IMR-90 (cell line): ENCODE measurements around the gene BFSP1. TPM values are rescaled to one million over a fixed set of nuclear protein-coding genes. Genes with fewer than 3 reads are reported as not detected.
A peak's percentile ranks its signal among the peaks of the same experiment; 100 is the strongest.

Experiments
- ATAC-seq: fragments of 200-7000 bp; cut with Tn5 transposase; 2 replicates; pipeline ENCODE4 v1.9.1; 2020; ENCODE audit warnings: low read depth, mild to moderate bottlenecking, moderate library complexity
- BruUV-seq: library from RNA; stranded (reverse); fragments of 400-500 nt; replicated peaks from 2 replicates; lab custom pipeline; 2021; lab: Mats Ljungman, UMichigan
- CTCF ChIA-PET: fragments of 300-600 bp; formaldehyde crosslinking; extraction: SDS; loops from one replicate; lab custom pipeline; 2021; ENCODE audit warnings: antibody characterized with exemption; lab: Yijun Ruan, JAX
- POLR2A ChIA-PET: fragments of 300-600 bp; sonication (Branson Sonifier 250); formaldehyde crosslinking; loops from one replicate; lab custom pipeline; 2022; ENCODE audit warnings: antibody characterized with exemption; ENCODE audit not compliant: unreplicated experiment; lab: Charles Lee
- DNase-seq: peaks from one replicate; pipeline ENCODE4 v3.0.0; 2013
- H2AFZ ChIP-seq: replicated peaks from 2 replicates; pipeline ENCODE3; 2013; ENCODE audit warnings: low read length, mild to moderate bottlenecking; ENCODE audit not compliant: poor library complexity
- H2AK5ac ChIP-seq: 2 replicates; pipeline ENCODE4 v1.6.1; 2013; ENCODE audit warnings: low read depth, low read length, inconsistent platforms
- H2AK9ac ChIP-seq: replicated peaks from 2 replicates; pipeline ENCODE3; 2013; ENCODE audit warnings: mild to moderate bottlenecking, low read depth, low read length, moderate library complexity; ENCODE audit not compliant: poor library complexity
- H2BK120ac ChIP-seq: 2 replicates; pipeline ENCODE4 v1.6.1; 2013; ENCODE audit warnings: low read depth, low read length, inconsistent platforms
- H2BK15ac ChIP-seq: 3 replicates; pipeline ENCODE4 v1.6.1; 2013; ENCODE audit warnings: low read depth, low read length, inconsistent platforms
- H2BK20ac ChIP-seq: 2 replicates; pipeline ENCODE4 v1.6.1; 2013; ENCODE audit warnings: low read depth, mild to moderate bottlenecking, inconsistent platforms, low read length, moderate library complexity
- H2BK5ac ChIP-seq: 2 replicates; pipeline ENCODE4 v1.6.1; 2013; ENCODE audit warnings: mild to moderate bottlenecking, low read depth, low read length, inconsistent platforms; ENCODE audit not compliant: poor library complexity, severe bottlenecking
- H3K14ac ChIP-seq: replicated peaks from 2 replicates; pipeline ENCODE4 v1.6.1; 2013; ENCODE audit warnings: low read depth, low read length, inconsistent platforms
- H3K18ac ChIP-seq: 2 replicates; pipeline ENCODE4 v1.6.1; 2013; ENCODE audit warnings: low read depth, low read length, control low read depth
- H3K23ac ChIP-seq: 2 replicates; pipeline ENCODE4 v1.6.1; 2013; ENCODE audit warnings: low read depth, low read length, inconsistent platforms
- H3K27ac ChIP-seq: 2 replicates; pipeline ENCODE4 v1.5.1; 2013; ENCODE audit warnings: mild to moderate bottlenecking, control low read depth, low read length; ENCODE audit not compliant: insufficient read depth
- H3K27me3 ChIP-seq: 2 replicates; pipeline ENCODE4 v1.6.1; 2013; ENCODE audit warnings: low read length; ENCODE audit not compliant: control insufficient read depth, insufficient read depth
- H3K36me3 ChIP-seq: 2 replicates; pipeline ENCODE4 v1.6.1; 2013; ENCODE audit warnings: low read length, mixed read lengths; ENCODE audit not compliant: control insufficient read depth, insufficient read depth
- H3K4ac ChIP-seq: 2 replicates; pipeline ENCODE4 v1.6.1; 2013; ENCODE audit warnings: low read depth, low read length, inconsistent platforms
- H3K4me1 ChIP-seq: 2 replicates; pipeline ENCODE4 v1.6.1; 2013; ENCODE audit warnings: low read length, mixed read lengths; ENCODE audit not compliant: control insufficient read depth, insufficient read depth
- H3K4me2 ChIP-seq: 2 replicates; pipeline ENCODE4 v1.6.1; 2013; ENCODE audit warnings: low read depth, mild to moderate bottlenecking, control low read depth, low read length, moderate library complexity
- H3K4me3 ChIP-seq: 2 replicates; pipeline ENCODE4 v1.5.1; 2013; ENCODE audit warnings: low read depth, mild to moderate bottlenecking, control low read depth, low read length, moderate library complexity; ENCODE audit not compliant: insufficient read depth
- H3K56ac ChIP-seq: 2 replicates; pipeline ENCODE4 v1.6.1; 2013; ENCODE audit warnings: low read length, inconsistent platforms; ENCODE audit not compliant: insufficient read depth; ENCODE audit errors: extremely low read depth
- H3K79me1 ChIP-seq, 2 experiments: 2 replicates each; pipeline ENCODE4 v1.6.1; 2013; ENCODE audit warnings: low read length in 2 of 2, inconsistent platforms in 1 of 2, low read depth in 1 of 2
- H3K9ac ChIP-seq: 2 replicates; pipeline ENCODE4 v1.6.1; 2013; ENCODE audit warnings: low read depth, low read length, control low read depth
- H3K9me1 ChIP-seq: 2 replicates; pipeline ENCODE4 v1.6.1; 2013; ENCODE audit warnings: low read length, inconsistent platforms; ENCODE audit not compliant: insufficient read depth
- H3K9me3 ChIP-seq: 2 replicates; pipeline ENCODE4 v1.6.1; 2013; ENCODE audit warnings: low read length; ENCODE audit not compliant: control insufficient read depth, insufficient read depth
- H4K20me1 ChIP-seq: 2 replicates; pipeline ENCODE4 v1.6.1; 2013; ENCODE audit warnings: low read length, inconsistent platforms; ENCODE audit not compliant: insufficient read depth
- H4K5ac ChIP-seq: 2 replicates; pipeline ENCODE4 v1.6.1; 2013; ENCODE audit warnings: mild to moderate bottlenecking, low read depth, low read length, control low read depth
- H4K8ac ChIP-seq, 2 experiments: 2 replicates each; pipeline ENCODE4 v1.6.1; 2013; ENCODE audit warnings: low read depth in 2 of 2, low read length in 2 of 2, control low read depth in 1 of 2, inconsistent platforms in 1 of 2
- H4K91ac ChIP-seq: 2 replicates; pipeline ENCODE4 v1.6.1; 2013; ENCODE audit warnings: low read depth, low read length, inconsistent platforms; ENCODE audit not compliant: insufficient read depth
- MAZ ChIP-seq: IDR thresholded peaks from 2 replicates; pipeline ENCODE4 v1.6.1; 2012; ENCODE audit warnings: low read depth, mild to moderate bottlenecking, low read length, improper control_type of control experiment, moderate library complexity, borderline replicate concordance
- WGBS, 2 experiments: methylation state at CpG; one replicate each; pipeline versions ENCODE4 v1.1.5 to v1.1.7; 2013; ENCODE audit warnings: missing lambda C conversion rate in 2 of 2; ENCODE audit not compliant: insufficient read length in 1 of 2; ENCODE audit errors: extremely low coverage in 2 of 2; 5-methylcytosine and 5-hydroxymethylcytosine counted together
- dilution Hi-C: fragments of 300-500 bp; cut with HindIII; formaldehyde crosslinking; loops from one replicate; pipeline ENCODE4 v1.14.3; 2018; ENCODE audit warnings: low sequenced_read_pairs; ENCODE audit not compliant: unreplicated experiment
- in situ Hi-C: fragments of 300-500 bp; cut with MboI; formaldehyde crosslinking; loops from 3 replicates; pipeline ENCODE4 v1.14.3; 2019; ENCODE audit warnings: low sequenced_read_pairs, inconsistent platforms, mixed read lengths
- intact Hi-C: fragments of 100-400 bp; cut with micrococcal nuclease; formaldehyde crosslinking; loops from 2 replicates; pipeline ENCODE4 v1.10.0; 2022
- polyA plus RNA-seq, 3 experiments: library from polyadenylated mRNA; depleted of rRNA; stranded (reverse); fragments of >200 nt; gene quantifications; 2 replicates each; pipeline ENCODE4 v1.2.3, GENCODE V29; 2012; ENCODE audit warnings: low replicate concordance in 1 of 3
- total RNA-seq: library from RNA; depleted of rRNA; stranded (reverse); fragments of >200 nt; gene quantifications from 2 replicates; pipeline ENCODE4 v1.2.3, GENCODE V29; 2012

Gene BFSP1
- total and polyA plus RNA-seq, 2 of the 4 experiments (the other 2 are of a cell fraction) = 1.1 to 2.0 TPM

DNA sequence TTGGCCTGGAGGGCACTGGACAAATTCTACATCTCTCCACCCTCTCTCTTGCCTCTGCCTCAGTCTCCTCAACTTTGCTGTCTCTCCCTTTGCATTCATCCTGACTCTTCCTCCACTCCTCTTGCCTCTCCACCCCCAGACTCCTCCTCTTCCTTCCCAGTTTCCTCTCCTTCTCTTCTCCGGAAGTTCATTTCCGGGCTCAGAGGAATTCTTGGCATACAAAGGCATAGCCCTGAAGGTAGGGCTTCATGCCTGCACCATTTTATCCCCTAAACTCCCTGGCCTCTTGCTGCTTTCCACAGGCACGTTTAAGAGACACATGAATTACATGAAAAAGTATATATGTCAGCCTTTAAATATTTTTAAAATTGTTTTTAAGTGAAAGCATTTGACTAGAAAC lies 10.6 kb downstream of the BFSP1 start:
- Histone ChIP-seq H3K56ac (no peak overlapping the region), H3K23ac (no peak overlapping the region), H4K8ac (no peak overlapping the region; a peak in 1 of 4 replicates), H3K4me2 (no peak overlapping the region), H3K27me3 (peaks cover 9% of the 10 kb centered on the region), H3K4me3 (no peak overlapping the region), H3K18ac (no peak overlapping the region), H3K79me1 (no peaks in the 10 kb centered on the region), H4K5ac (peak overlapping the region; percentile 29), H2AFZ (peak overlapping the region; percentile 67), H3K14ac (no peak overlapping the region), H3K9me1 (no peaks in the 10 kb centered on the region), H3K4me1 (no peaks in the 10 kb centered on the region), H3K9me3 (no peaks in the 10 kb centered on the region), H3K27ac (no peak overlapping the region), H2AK9ac (no peak overlapping the region), H2BK15ac (no peak overlapping the region), H3K36me3 (no peaks in the 10 kb centered on the region), H3K4ac (no peak overlapping the region), H4K20me1 (no peaks in the 10 kb centered on the region), H2AK5ac (no peak overlapping the region), H3K9ac (no peak overlapping the region), H2BK20ac (no peak overlapping the region), H2BK120ac (no peak overlapping the region), H2BK5ac (no peak overlapping the region), H4K91ac (no peak overlapping the region)
- intact Hi-C loops (no loop called here), dilution Hi-C loops (no loop called here), in situ Hi-C loops (no loop called here)
- ATAC-seq = no peak
- BruUV-seq = no TSS peak
- ChIA-PET POLR2A (no interaction called here), CTCF (no interaction called here)
- DNase-seq = no peak
- WGBS, 2 experiments = 67% methylated on average over 2 of the region's 3 CpGs; no CpG with 5 or more reads in 1 of the 2 experiments
- TF ChIP-seq MAZ = no peak
